Esophagus squamous epithelium (tissue), 5 donors: ENCODE measurements around the gene CCND2. TPM values are rescaled to one million over a fixed set of nuclear protein-coding genes. Genes with fewer than 3 reads are reported as not detected.
"Not testable (repeated sequence)": the region's sequence is repeated elsewhere in the genome, so short reads cannot be mapped to it uniquely, and the experiment has no call there.

Experiments used
- DNase-seq: peaks from one replicate; lab custom pipeline; 2025; lab: John Stamatoyannopoulos, UW
- H3K27ac ChIP-seq, 4 donors: fragments of 200-600 bp; sonication (generic); one replicate each; pipeline ENCODE4 v1.5.1; 2016 to 2019; ENCODE audit warnings: mild to moderate bottlenecking in 1 of 4
- H3K27me3 ChIP-seq, 4 donors: fragments of 200-600 bp; sonication (generic); 1 replicate in 3 of 4; 2 replicates in 1 of 4; pipeline versions ENCODE4 v1.5.1 to v1.6.0; 2017 to 2021; ENCODE audit warnings: antibody characterized with exemption in 1 of 4
- H3K36me3 ChIP-seq, 3 donors: fragments of 200-600 bp; sonication (generic); one replicate each; pipeline ENCODE4 v1.5.1; 2016 to 2019
- H3K4me1 ChIP-seq, 3 donors: fragments of 200-600 bp; sonication (generic); one replicate each; pipeline ENCODE4 v1.5.1; 2017 to 2019
- H3K4me3 ChIP-seq, 4 donors: fragments of 200-600 bp; sonication (generic); 1 replicate in 3 of 4; 2 replicates in 1 of 4; pipeline ENCODE4 v1.5.1; 2016 to 2019; ENCODE audit warnings: mild to moderate bottlenecking in 2 of 4, moderate library complexity in 1 of 4
- H3K9me3 ChIP-seq, 3 donors: fragments of 200-600 bp; sonication (generic); one replicate each; pipeline ENCODE4 v1.5.1; 2016 to 2019
- POLR2A ChIP-seq, 4 donors: fragments of 450-650 bp; IDR thresholded peaks; one replicate each; pipeline ENCODE4 v1.6.1; 2017; ENCODE audit warnings: antibody characterized with exemption in 4 of 4, mild to moderate bottlenecking in 4 of 4, moderate library complexity in 3 of 4
- WGBS, 2 donors: methylation state at CpG; one replicate each; pipeline ENCODE4 v1.1.5; 2018; 5-methylcytosine and 5-hydroxymethylcytosine counted together
- intact Hi-C: fragments of 100-400 bp; cut with DNase I; formaldehyde crosslinking; loops from one replicate; pipeline ENCODE4 v1.15.0; 2022
- total RNA-seq, 4 donors: library from RNA; depleted of rRNA; stranded (reverse); fragments of >200 nt; gene quantifications; one replicate each; pipeline ENCODE4 v1.1.0, GENCODE V29; 2016
- TF ChIP-seq, protein P1 (sequence below), 6 experiments: fragments of 450-650 bp in 4 of 6; fragments of 200-600 bp in 2 of 6; sonication (generic) in 2 of 6; IDR thresholded peaks; one replicate each; pipeline ENCODE4 v1.5.1; 2016 to 2019; ENCODE audit warnings: antibody characterized with exemption in 6 of 6, mild to moderate bottlenecking in 4 of 6, moderate library complexity in 4 of 6
- donor health status: DM: yes; HTN: yes; CAD: no.

The CCND2 gene
- total RNA-seq, 4 donors from 2014 or later: 13.9 to 49.8 (median 35.9) TPM

DNA sequence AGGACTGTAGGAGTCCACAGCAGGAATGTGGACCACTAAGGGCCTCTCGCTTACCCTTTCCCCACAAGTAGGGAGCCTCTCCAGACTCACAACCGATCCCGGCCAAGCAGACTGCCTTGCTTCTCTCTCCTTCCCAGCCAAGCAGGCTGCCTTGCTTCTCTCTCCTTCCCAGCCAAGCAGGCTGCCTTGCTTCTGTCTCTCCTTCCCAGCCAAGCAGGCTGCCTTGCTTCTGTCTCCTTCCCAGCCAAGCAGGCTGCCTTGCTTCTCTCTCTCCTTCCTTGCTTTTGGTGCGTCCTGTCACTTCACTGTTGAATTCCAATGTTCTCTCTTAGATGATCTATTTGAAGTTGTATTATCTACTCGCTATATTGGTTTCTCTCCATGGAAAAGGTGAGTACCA, 32.6 kb upstream of the CCND2 start:
- peaks cover 0 to 11% (median 0%) of the 10 kb centered on the region in 3 donors for H3K9me3 ChIP-seq
- no peak for TF ChIP-seq POLR2A (IDR thresholded peaks at IDR 0.05)
- TF ChIP-seq, protein P1, sequence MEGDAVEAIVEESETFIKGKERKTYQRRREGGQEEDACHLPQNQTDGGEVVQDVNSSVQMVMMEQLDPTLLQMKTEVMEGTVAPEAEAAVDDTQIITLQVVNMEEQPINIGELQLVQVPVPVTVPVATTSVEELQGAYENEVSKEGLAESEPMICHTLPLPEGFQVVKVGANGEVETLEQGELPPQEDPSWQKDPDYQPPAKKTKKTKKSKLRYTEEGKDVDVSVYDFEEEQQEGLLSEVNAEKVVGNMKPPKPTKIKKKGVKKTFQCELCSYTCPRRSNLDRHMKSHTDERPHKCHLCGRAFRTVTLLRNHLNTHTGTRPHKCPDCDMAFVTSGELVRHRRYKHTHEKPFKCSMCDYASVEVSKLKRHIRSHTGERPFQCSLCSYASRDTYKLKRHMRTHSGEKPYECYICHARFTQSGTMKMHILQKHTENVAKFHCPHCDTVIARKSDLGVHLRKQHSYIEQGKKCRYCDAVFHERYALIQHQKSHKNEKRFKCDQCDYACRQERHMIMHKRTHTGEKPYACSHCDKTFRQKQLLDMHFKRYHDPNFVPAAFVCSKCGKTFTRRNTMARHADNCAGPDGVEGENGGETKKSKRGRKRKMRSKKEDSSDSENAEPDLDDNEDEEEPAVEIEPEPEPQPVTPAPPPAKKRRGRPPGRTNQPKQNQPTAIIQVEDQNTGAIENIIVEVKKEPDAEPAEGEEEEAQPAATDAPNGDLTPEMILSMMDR (IDR thresholded peaks at IDR 0.05): no peak
- intact Hi-C loops: no loop called here
- H3K27ac ChIP-seq: no peak overlapping the region
- 85 to 89% methylated on average over 5 of the region's 5 CpGs for WGBS, 2 donors
- H3K4me3 ChIP-seq: no peak overlapping the region
- H3K4me1 ChIP-seq: no peaks in the 10 kb centered on the region
- H3K27me3 ChIP-seq: peaks cover 0 to 50% (median 0%) of the 10 kb centered on the region in 4 donors
- no peak for DNase-seq
- H3K36me3 ChIP-seq: no peaks in the 10 kb centered on the region

DNA sequence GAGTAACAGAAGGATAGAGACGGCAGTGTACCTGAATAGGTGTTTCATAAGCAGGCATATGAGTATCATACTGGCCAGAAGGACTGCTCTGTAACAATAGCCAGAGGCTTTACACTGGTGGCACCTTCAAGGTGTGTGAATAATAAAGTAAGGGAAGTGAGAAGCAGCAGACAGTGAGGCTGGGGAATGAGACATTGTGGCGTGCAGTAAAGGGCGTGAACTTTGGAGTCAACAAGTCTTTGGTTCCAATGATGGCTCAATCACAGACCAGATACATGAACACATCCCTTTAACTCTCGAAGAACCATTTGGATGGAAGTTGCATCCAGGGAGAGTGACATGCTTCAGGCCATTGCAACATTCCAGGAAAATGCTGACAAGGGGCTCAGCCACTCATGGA, 32.0 kb upstream of the CCND2 start:
- H3K4me3 ChIP-seq: no peak overlapping the region
- H3K4me1 ChIP-seq: no peaks in the 10 kb centered on the region
- intact Hi-C loops: no loop called here
- peaks cover 0 to 50% (median 0%) of the 10 kb centered on the region in 4 donors for H3K27me3 ChIP-seq
- no peak overlapping the region for H3K27ac ChIP-seq
- peaks cover 0 to 11% (median 0%) of the 10 kb centered on the region in 3 donors for H3K9me3 ChIP-seq
- H3K36me3 ChIP-seq: no peaks in the 10 kb centered on the region
- no peak for DNase-seq
- TF ChIP-seq POLR2A (IDR thresholded peaks at IDR 0.05): no peak
- TF ChIP-seq, protein P1 (IDR thresholded peaks at IDR 0.05): no peak
- WGBS, 2 donors: 71 to 73% methylated on average over 4 of the region's 4 CpGs

- Histone ChIP-seq H3K4me1 (no peaks in the 10 kb centered on the region), H3K27ac (no peak overlapping the region), H3K4me3 (no peak overlapping the region), H3K27me3 (peaks cover 0 to 50% (median 0%) of the 10 kb centered on the region in 4 donors), H3K36me3 (no peaks in the 10 kb centered on the region), H3K9me3 (peaks cover 0 to 8% (median 0%) of the 10 kb centered on the region in 3 donors)
- DNase-seq: no peak
- intact Hi-C loops: no loop called here
- 46 to 69% methylated on average over 4 to 6 of the region's 10 CpGs for WGBS, 2 donors
- TF ChIP-seq POLR2A (IDR thresholded peaks at IDR 0.05): no peak
- TF ChIP-seq, protein P1 (IDR thresholded peaks at IDR 0.05): no peak
Measured at GRCh38 chr12:4242595-4242994, 31.0 kb upstream of the CCND2 start.

- H3K9me3 ChIP-seq: peaks cover 0 to 6% (median 0%) of the 10 kb centered on the region in 3 donors
- no peak overlapping the region for H3K27ac ChIP-seq
- TF ChIP-seq, protein P1 (IDR thresholded peaks at IDR 0.05): no peak
- no peak for TF ChIP-seq POLR2A (IDR thresholded peaks at IDR 0.05)
- H3K36me3 ChIP-seq: no peaks in the 10 kb centered on the region
- no peak for DNase-seq
- no peak overlapping the region for H3K4me3 ChIP-seq
- intact Hi-C loops: no loop called here
- peaks cover 0 to 50% (median 0%) of the 10 kb centered on the region in 4 donors for H3K27me3 ChIP-seq
- H3K4me1 ChIP-seq: no peaks in the 10 kb centered on the region
- WGBS, 2 donors: 25 to 58% methylated on average over 2 to 4 of the region's 7 CpGs
Measured at GRCh38 chr12:4243091-4243490, 30.5 kb upstream of the CCND2 start.

GRCh38 chr12:4243491-4244100, 30.0 kb upstream of the CCND2 start:
- H3K4me1 ChIP-seq, DNase-seq, H3K4me3 ChIP-seq, H3K27ac ChIP-seq, H3K36me3 ChIP-seq, intact Hi-C loops, H3K9me3 ChIP-seq: not testable (repeated sequence)
- 82 to 87% methylated on average over 21 to 25 of the region's 43 CpGs for WGBS, 2 donors
- peaks cover 0 to 50% (median 0%) of the 10 kb centered on the region in 4 donors for H3K27me3 ChIP-seq
